Stimulated activated CD4-positive, alpha-beta T cell treated with anti-CD3 and anti-CD28 coated beads, Interleukin-12 subunit alpha, Interleukin-12 subunit beta, amount 100 ng/mL, for 48 hours (primary cell): Measurements from ENCODE around the gene GGA1.
A peak's percentile ranks its signal among the peaks of the same experiment; 100 is the strongest.

Experiments used
- DNase-seq, 3 donors: peaks; one replicate each; pipeline ENCODE4 v3.0.0-alpha.2; 2020; ENCODE audit warnings: low read depth in 2 of 3, low spot score in 1 of 3

GGA1 gene

DNA sequence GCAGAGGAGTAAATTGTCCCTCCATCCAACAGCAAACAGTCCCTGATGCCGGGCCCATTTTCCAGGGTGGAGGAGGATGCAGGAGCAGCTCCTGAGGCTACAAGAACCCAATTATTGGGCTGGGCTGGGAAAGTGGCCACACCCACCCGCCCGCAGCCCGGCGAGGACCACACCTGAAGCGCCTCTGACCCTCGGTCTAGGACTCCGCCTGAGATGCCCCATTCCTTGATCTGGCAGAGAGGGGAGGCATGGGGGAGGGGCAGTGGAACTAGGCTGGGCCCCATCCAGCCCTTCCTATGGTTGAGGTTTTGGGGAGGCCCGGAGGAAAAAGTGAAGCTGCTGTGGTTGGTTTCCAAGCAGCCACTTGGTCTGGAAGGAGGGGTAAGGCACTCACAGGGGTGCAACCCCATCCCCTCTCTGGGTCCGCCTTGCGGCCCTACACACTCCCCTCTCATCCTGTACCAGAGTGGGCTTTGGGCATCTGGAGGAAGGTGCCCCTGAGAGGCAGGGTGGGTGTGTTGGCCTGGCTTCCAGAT, 64.4 kb downstream of the GGA1 start:
- DNase-seq, result no peak

DNA sequence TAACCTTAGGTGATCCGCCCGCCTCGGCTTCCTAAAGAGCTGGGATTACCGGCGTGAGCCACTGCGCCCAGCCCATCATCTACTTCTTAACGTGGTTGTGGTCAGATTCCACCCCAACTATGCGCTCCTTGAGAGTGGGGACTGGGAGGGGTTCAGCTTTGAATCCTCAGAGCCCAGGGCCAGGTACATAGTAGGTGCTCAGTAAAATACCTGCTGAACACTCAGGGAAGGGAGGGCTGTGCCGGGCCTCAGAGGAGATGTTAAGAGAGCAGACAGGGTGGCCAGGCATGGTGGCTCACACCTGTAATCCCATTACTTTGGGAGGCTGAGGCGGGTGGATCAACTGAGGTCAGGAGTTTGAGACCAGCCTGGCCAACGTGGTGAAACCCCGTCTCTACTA, 65.6 kb downstream of the GGA1 start:
- DNase-seq, result no peak

DNA sequence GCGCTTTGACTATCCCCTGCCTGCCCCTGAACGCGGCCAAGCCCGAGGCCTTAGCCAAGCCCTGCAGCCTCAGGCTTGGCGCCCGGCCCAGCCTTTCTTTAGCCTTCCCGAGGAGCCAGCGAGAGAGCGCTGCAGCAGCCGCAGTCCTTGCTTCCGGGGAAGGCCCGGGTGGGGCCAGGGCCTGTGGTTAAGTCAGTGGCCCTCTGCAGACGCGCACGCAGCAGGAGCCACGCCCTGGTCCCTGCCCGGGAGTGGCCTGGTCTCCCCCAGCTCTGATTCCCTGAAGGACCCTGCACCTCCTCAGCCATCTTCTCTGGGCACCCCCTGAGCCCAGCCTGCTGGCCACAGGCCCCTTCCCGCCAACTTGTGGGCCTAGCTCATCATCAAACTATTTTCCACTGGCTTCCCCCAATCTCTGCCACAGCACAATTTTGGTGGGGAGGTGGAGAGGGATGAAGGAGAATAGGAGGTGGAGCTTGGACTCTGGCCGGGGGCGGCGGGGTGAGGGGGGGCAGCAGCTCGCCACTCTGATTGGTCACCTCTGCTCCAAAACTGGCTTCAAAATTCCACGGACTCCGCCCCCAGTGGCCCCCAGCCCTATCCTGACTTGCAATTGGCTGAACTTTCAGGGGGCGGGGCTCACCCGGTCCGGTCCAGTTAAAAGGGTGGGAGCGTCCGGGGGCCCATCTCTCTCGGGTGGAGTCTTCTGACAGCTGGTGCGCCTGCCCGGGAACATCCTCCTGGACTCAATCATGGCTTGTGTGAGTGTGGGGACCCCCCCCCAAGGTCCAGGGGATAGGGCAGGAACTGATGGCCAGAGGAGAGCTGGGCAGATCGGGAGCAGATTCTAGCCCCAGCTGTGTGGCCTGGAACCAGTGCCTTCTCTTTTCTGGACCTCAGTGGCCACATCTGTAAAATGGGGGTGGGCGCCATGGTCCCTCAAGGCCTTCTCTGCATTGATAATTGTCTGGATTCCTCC, 66.6 kb downstream of the GGA1 start, which contains the start of gene LGALS1:
Gene LGALS1, plus strand, starts transcription at position 686 of the 979 bp plus-strand sequence. Its CDS starts 67 bp downstream, at position 753.
- DNase-seq, result peak in 2 of 3 donors; percentile 63 to 65

DNA sequence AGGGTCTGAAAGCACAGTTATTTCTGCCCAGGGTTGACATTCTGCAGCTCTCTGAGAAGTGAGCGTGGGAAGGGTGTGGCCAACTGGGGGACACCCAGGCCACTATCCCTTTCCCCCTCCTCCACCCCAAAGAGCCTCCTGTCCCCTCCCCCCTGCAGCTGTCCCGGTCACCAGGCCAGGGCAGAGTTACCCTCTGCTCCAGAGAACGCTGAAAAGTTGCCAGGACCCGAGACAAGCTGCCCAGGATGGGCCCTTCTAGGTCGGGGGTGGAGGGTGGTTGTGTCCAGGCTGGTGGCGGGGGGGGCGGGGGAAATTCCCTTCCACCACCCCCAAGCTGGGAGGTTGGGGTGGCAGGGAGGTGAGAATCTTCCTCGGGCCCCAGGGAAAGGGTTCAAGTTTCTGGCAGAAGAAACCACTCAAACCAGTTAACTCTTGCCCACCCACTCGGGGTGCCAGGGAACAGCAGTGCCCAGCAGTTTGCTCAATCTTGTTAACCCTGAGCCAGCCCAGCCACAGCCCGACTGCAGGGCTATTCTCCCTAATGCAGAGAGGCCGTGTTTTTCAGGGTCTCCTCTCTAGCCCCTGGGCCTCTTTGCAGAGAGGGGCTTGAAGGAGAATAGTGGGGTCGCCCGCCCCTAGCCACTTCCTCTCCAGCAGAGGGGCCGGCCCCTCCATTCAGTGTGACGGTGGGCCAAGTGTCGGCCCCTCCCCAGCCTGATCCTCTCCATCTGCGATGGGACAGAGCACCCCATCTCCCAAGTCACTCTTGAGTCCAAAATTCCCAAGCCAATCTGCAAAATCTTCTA, 67.5 kb downstream of the GGA1 start:
- no peak for DNase-seq

DNA sequence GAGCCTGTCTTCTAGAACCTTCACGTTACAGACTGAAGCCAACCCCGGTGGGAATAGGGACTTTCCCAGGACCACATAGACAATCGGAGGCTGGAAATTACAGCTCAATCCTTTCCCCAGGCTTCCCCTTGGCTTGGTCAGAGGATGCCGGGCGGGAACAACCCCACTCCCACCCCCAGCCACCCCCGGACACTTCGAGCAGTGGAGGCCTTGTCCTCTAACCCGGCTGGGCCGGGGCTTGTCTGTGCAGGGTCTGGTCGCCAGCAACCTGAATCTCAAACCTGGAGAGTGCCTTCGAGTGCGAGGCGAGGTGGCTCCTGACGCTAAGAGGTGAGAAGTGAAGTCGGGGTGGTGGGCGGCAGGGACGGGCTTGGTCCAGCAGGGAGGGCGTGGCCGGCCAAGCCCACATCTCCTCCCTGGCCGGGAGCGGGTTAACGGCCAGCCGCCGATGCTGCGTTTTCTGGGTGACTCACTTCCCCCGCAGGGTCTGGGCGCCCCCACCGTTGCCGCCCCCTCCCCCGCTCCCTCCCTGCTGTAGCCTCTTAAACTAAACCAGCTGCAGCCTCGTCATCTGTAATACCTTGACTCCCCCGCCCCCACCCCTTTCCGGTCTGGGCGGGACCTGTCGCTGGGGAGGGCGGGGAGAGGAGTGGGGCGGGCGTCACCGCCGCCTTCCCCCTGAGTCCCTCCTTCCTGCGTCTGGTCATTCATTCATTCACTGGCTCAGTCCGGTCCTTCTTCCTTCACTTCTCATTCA, 68.3 kb downstream of the GGA1 start:
- peak; percentile 89 to 94 (median 90) for DNase-seq

DNA sequence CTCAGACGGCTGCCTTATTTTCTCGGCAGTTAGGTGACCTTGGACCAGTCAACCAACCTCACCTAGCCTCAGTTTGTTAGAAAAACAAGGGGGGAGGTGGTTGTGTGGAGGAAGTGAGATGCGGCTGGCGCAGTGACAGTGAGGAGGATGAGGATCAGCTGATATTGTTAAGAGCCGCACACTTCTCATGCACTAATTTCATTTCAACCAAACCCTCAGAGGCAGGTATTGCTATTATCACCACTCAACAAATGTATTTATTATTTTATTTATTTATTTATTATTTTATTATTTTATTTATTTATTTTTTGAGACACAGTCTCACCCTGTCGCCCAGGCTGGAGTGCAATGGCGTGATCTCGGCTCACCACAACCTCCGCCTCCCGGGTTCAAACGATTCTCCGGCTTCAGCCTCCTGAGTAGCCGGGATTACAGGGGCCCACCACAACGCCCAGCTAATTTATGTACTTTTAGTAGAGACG, 68.9 kb downstream of the GGA1 start:
- no peak for DNase-seq

DNA sequence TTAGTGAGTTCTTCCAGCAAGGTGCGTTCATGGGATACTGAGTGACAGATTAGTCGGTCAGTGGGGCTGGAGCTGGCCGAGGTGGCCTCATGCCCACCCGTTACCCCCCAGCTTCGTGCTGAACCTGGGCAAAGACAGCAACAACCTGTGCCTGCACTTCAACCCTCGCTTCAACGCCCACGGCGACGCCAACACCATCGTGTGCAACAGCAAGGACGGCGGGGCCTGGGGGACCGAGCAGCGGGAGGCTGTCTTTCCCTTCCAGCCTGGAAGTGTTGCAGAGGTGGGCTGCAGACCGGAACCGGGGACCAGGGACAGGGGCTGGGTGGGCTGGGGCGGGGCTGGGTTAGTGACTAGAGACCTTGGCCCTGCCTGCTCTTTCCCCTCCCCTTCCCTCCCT, 69.7 kb downstream of the GGA1 start:
- no peak for DNase-seq

DNA sequence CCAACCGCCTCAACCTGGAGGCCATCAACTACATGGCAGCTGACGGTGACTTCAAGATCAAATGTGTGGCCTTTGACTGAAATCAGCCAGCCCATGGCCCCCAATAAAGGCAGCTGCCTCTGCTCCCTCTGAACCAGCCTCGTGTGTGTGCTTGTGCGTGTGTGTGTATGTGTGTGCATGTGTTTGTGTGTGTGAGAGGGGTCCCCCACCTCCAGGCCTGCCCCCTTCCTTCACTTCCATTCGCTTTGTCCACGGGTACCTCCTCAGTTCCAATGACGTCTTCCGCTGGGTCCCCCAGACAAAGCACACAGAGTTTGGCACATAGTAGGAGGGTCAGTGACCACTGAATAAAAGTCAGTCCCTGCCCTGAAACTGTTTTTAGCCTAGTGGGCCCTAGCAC, 71.0 kb downstream of the GGA1 start:
- no peak for DNase-seq

DNA sequence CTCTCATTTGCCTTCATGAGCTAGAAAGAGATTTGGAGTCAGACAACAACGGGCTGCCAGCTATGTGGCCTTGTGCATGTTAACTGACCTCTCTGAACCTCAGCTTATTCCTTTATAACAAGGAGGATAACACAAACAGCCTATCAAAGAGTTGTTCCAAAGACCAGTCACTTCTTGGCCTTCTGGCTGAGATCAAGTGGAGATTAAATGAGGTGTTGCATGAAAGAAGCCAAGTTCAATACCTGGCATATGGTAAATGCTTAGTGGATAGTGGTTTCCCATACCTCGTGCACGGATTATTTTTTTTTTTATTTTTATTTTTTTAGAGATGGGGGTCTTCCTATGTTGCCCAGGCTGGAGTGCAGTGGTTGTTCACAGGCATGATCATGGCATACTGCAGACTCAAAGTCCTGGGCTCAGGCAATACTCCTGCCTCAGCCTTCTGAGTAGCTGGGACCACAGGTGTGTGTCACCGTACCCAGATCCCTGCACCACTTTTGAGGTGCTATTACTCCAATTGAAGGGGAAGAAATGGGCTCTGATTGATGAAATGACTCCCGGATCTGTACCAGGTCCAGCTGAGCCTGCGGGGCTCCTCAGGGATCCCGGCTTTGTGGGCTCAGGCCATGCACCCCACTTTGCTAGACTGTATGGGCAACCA, 71.7 kb downstream of the GGA1 start:
- DNase-seq, result no peak

DNA sequence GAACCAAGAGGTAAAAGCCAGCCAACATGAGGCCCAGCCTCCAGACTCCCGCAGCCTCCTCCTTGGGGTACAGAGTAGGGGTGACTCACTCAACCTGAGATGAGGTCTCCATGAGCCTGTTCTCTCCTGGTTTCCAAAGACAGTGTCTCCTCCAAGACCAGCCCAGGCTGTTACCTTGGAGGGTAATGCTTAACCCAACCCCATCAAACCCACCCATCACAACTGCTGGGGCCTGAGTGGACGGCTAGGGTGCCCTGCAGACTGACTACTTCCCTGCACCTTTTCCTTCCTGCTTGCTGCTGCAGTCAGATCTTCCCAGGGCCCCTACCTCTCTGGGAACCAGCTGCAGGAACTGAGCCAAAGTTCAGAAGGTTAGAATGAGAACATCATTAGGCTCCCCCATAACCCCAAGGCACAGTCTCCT, 72.4 kb downstream of the GGA1 start:
- DNase-seq, result no peak

DNA sequence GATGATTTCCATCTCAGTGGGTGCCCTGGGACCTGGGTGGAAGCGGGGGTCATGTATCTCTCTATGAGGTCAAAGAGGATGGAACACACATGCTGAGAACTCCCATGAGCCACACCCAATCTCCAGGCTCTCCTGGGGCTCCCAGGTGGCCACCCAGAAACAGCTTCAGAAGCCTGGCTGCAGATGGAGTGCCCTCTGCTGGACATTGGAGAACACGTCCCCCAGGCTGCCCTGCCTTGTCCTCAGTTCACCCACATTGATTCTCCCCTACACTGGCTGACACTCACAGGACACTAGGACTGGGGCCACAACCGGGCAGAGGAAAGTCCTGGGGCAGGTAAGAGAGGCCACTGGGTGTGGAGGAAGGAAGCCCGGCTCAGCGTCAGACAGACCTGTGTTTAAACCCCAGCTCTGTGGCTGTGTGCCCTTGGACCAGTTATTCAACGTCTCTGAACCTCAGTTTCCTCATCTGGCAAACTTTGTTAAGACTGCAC, 73.0 kb downstream of the GGA1 start:
- peak; percentile 64 to 77 (median 70) for DNase-seq
